HepG2 (cell line): ENCODE measurements around the gene ACSM5. TPM values are rescaled to one million over a fixed set of nuclear protein-coding genes. Genes with fewer than 3 reads are reported as not detected.

ENCODE experiments used
- BHLHE40 ChIP-seq: IDR thresholded peaks from 2 replicates; pipeline ENCODE4 v1.6.1; 2011; ENCODE audit warnings: low read length, improper control_type of control experiment
- HNF4G ChIP-seq, 2 experiments: sonication (generic) in 1 of 2; formaldehyde crosslinking in 1 of 2; IDR thresholded peaks; 2 replicates each; pipeline versions ENCODE4 v1.4.0 to v1.6.1; 2011 to 2020; ENCODE audit warnings: borderline replicate concordance in 2 of 2, low read depth in 2 of 2, mild to moderate bottlenecking in 2 of 2, low read length in 1 of 2, missing genetic modification reagents in 1 of 2, moderate library complexity in 1 of 2
- MEIS2 ChIP-seq: sonication (generic); formaldehyde crosslinking; IDR thresholded peaks from 2 replicates; pipeline ENCODE4 v1.9.0; 2021; ENCODE audit warnings: mild to moderate bottlenecking, missing genetic modification reagents
- POLR2G ChIP-seq: fragments of 200-400 bp; formaldehyde crosslinking; IDR thresholded peaks from 2 replicates; pipeline ENCODE4 v1.6.1; 2018; ENCODE audit warnings: mild to moderate bottlenecking, low read depth, low read length, moderate library complexity
- RXRB ChIP-seq: IDR thresholded peaks from 2 replicates; pipeline ENCODE4 v1.6.1; 2016; ENCODE audit warnings: borderline replicate concordance, missing genetic modification reagents, missing compliant biosample characterization
- TARDBP ChIP-seq: sonication (generic); formaldehyde crosslinking; IDR thresholded peaks from 2 replicates; pipeline ENCODE4 v1.8.0; 2022; ENCODE audit warnings: mild to moderate bottlenecking, missing genetic modification reagents
- THAP9 ChIP-seq: sonication (generic); formaldehyde crosslinking; IDR thresholded peaks from 2 replicates; pipeline ENCODE4; 2020; ENCODE audit warnings: missing genetic modification reagents, mild to moderate bottlenecking, borderline replicate concordance
- ZKSCAN1 ChIP-seq: fragments of 150-350 bp; IDR thresholded peaks from 2 replicates; pipeline ENCODE4 v1.6.1; 2014; ENCODE audit warnings: low read length
- ZMAT5 ChIP-seq: sonication (generic); formaldehyde crosslinking; IDR thresholded peaks from 2 replicates; pipeline ENCODE4 v1.5.0; 2020; ENCODE audit warnings: mild to moderate bottlenecking, low read depth, missing genetic modification reagents, borderline replicate concordance
- ZNF329 ChIP-seq: sonication (generic); formaldehyde crosslinking; IDR thresholded peaks from 2 replicates; pipeline ENCODE4 v1.9.0; 2021; ENCODE audit warnings: low read depth, mild to moderate bottlenecking, missing genetic modification reagents
- ZNF543 ChIP-seq: sonication (generic); formaldehyde crosslinking; IDR thresholded peaks from 2 replicates; pipeline ENCODE4 v1.4.0; 2020; ENCODE audit warnings: mild to moderate bottlenecking, missing genetic modification reagents
- ZNF879 ChIP-seq: sonication (generic); formaldehyde crosslinking; IDR thresholded peaks from 2 replicates; pipeline ENCODE4 v1.8.1; 2023; ENCODE audit warnings: missing genetic modification reagents
- polyA plus RNA-seq, 8 experiments: library from polyadenylated mRNA; depleted of rRNA in 3 of 8; stranded (reverse) in 7 of 8; unstranded in 1 of 8; fragments of >200 nt; fragmentation: Illumina TruSeq in 4 of 8; extraction: Trizol in 4 of 8; gene quantifications; 2 replicates each; pipeline versions ENCODE4 v1.2.1 to v1.2.3, GENCODE V29; 2011 to 2016; ENCODE audit warnings: low read depth in 4 of 8, missing spikeins in 1 of 8, mixed read lengths in 1 of 8; ENCODE audit not compliant: insufficient read depth in 1 of 8
- total RNA-seq, 5 experiments: library from RNA; depleted of rRNA; stranded (reverse); fragments of >200 nt; fragmentation: Illumina TruSeq; extraction: Trizol; gene quantifications; 2 replicates each; pipeline ENCODE4 v1.2.3, GENCODE V29; 2016; ENCODE audit warnings: low read depth in 1 of 5
- TF ChIP-seq, protein P1 (sequence below): sonication (generic); formaldehyde crosslinking; IDR thresholded peaks from 2 replicates; pipeline ENCODE4 v1.4.0; 2020; ENCODE audit warnings: missing genetic modification reagents
- TF ChIP-seq, protein P2 (sequence below): IDR thresholded peaks from 2 replicates; pipeline ENCODE4 v1.6.1; 2016; ENCODE audit warnings: low read depth
- TF ChIP-seq, protein P3 (sequence below): sonication (generic); formaldehyde crosslinking; IDR thresholded peaks from 2 replicates; pipeline ENCODE4 v1.5.1; 2020; ENCODE audit warnings: mild to moderate bottlenecking, moderate library complexity, missing genetic modification reagents

ACSM5 gene
- total and polyA plus RNA-seq, 2 of the 13 experiments (the other 11 are each of a cell fraction or from before 2014, with no cell fraction given), result 9.1 to 15.0 TPM

GRCh38 chr16:20409398-20410120 is at the start of gene ACSM5 (continued):
- TF ChIP-seq ZMAT5 (CRISPR knock-in tag), result no peak
- TF ChIP-seq, protein P1, sequence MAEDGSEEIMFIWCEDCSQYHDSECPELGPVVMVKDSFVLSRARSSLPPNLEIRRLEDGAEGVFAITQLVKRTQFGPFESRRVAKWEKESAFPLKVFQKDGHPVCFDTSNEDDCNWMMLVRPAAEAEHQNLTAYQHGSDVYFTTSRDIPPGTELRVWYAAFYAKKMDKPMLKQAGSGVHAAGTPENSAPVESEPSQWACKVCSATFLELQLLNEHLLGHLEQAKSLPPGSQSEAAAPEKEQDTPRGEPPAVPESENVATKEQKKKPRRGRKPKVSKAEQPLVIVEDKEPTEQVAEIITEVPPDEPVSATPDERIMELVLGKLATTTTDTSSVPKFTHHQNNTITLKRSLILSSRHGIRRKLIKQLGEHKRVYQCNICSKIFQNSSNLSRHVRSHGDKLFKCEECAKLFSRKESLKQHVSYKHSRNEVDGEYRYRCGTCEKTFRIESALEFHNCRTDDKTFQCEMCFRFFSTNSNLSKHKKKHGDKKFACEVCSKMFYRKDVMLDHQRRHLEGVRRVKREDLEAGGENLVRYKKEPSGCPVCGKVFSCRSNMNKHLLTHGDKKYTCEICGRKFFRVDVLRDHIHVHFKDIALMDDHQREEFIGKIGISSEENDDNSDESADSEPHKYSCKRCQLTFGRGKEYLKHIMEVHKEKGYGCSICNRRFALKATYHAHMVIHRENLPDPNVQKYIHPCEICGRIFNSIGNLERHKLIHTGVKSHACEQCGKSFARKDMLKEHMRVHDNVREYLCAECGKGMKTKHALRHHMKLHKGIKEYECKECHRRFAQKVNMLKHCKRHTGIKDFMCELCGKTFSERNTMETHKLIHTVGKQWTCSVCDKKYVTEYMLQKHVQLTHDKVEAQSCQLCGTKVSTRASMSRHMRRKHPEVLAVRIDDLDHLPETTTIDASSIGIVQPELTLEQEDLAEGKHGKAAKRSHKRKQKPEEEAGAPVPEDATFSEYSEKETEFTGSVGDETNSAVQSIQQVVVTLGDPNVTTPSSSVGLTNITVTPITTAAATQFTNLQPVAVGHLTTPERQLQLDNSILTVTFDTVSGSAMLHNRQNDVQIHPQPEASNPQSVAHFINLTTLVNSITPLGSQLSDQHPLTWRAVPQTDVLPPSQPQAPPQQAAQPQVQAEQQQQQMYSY, result no peak
- TF ChIP-seq MEIS2 (CRISPR knock-in tag), result no peak
- TF ChIP-seq, protein P2, sequence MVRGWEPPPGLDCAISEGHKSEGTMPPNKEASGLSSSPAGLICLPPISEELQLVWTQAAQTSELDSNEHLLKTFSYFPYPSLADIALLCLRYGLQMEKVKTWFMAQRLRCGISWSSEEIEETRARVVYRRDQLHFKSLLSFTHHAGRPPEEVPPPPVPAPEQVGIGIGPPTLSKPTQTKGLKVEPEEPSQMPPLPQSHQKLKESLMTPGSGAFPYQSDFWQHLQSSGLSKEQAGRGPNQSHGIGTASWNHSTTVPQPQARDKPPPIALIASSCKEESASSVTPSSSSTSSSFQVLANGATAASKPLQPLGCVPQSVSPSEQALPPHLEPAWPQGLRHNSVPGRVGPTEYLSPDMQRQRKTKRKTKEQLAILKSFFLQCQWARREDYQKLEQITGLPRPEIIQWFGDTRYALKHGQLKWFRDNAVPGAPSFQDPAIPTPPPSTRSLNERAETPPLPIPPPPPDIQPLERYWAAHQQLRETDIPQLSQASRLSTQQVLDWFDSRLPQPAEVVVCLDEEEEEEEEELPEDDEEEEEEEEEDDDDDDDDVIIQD (CRISPR knock-in tag), result 0 out of 2 replicates have a peak, but pooled peaks have one; percentile 45
- peak; percentile 44; the same call in 1 of the 2 replicates for TF ChIP-seq ZKSCAN1
- TF ChIP-seq ZNF879 (CRISPR knock-in tag), result 0 out of 2 replicates have a peak, but pooled peaks have one; percentile 48
- no peak for TF ChIP-seq HNF4G (IDR thresholded peaks at IDR 0.05; ENCODE audit: borderline replicate concordance, low read depth, low read length)
- 0 out of 2 replicates have a peak, but pooled peaks have one; percentile 23 for TF ChIP-seq HNF4G (CRISPR knock-in tag; IDR thresholded peaks at IDR 0.05; ENCODE audit: borderline replicate concordance, low read depth)
- TF ChIP-seq ZNF543, result no peak
- TF ChIP-seq BHLHE40, result no peak
- no peak for TF ChIP-seq ZNF329 (CRISPR knock-in tag)
- TF ChIP-seq RXRB (CRISPR knock-in tag), result 0 out of 2 replicates have a peak, but pooled peaks have one; percentile 6
- peak; percentile 47; the same call in 1 of the 2 replicates for TF ChIP-seq THAP9
- no peak for TF ChIP-seq TARDBP (CRISPR knock-in tag)
- TF ChIP-seq POLR2G, result peak; percentile 86
- TF ChIP-seq, protein P3, sequence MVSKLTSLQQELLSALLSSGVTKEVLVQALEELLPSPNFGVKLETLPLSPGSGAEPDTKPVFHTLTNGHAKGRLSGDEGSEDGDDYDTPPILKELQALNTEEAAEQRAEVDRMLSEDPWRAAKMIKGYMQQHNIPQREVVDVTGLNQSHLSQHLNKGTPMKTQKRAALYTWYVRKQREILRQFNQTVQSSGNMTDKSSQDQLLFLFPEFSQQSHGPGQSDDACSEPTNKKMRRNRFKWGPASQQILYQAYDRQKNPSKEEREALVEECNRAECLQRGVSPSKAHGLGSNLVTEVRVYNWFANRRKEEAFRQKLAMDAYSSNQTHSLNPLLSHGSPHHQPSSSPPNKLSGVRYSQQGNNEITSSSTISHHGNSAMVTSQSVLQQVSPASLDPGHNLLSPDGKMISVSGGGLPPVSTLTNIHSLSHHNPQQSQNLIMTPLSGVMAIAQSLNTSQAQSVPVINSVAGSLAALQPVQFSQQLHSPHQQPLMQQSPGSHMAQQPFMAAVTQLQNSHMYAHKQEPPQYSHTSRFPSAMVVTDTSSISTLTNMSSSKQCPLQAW (CRISPR knock-in tag), result peak; percentile 40; the same call in 1 of the 2 replicates
